Effector CD8-positive, alpha-beta T cell (primary cell): ENCODE measurements around the gene DUSP8.
"Not testable (repeated sequence)": the region's sequence is repeated elsewhere in the genome, so short reads cannot be mapped to it uniquely, and the experiment has no call there.

Source experiments
- DNase-seq: peaks from one replicate; lab custom pipeline; 2025; lab: John Stamatoyannopoulos, UW

The DUSP8 gene

GRCh38 chr11:1586699-1587098 is 14.6 kb upstream of the DUSP8 start:
- DNase-seq, result no peak

GRCh38 chr11:1584661-1585370 is 12.7 kb upstream of the DUSP8 start, which contains the start of gene KRTAP5-1:
Gene KRTAP5-1, minus strand, starts transcription at chr11:1585283. Its CDS starts 34 bp downstream, at chr11:1585249.
- not testable (repeated sequence) for DNase-seq

DNA sequence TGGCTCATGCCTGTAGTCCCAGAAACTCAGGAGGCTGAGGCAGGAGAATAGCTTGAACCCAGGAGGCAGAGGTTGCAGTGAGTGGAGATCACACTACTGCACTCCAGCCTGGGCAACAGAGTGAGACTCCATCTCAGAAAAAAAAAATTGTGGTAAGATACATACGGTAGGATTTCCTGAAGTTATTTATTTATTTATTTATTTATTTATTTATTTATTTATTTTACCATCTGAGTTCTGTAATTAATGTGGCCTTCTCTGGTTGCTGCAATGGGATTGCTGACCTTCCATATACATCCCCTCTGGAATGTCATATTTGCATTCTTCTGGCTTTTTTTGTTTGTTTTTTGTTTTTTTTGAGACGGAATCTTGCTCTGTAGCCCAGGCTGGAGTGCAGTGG is 10.8 kb upstream of the DUSP8 start:
- DNase-seq, result not testable (repeated sequence)

- DNase-seq, result no peak
Observed at GRCh38 chr11:1581976-1582375, 9.9 kb upstream of the DUSP8 start.

DNA sequence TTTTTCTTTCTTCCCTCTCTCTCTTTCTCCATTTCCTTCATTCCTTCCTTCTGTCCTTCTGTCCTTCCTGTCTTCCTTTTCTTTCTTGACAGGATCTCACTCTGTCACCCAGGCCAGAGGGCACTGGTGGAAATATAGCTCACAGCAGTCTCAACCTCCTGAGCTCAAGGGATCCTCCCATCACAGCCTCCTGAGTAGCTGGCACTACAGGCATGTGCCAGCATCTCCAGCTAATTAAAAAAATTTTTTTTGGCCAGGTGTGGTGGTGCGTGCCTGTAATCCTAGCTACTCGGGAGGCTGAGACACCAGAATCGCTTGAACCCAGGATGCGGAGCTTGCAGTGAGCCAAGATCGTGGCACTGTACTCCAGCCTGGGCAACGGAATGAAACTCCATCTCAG is 4.8 kb upstream of the DUSP8 start:
- DNase-seq, result no peak

- DNase-seq, result not testable (repeated sequence)
Observed at GRCh38 chr11:1575756-1576155, 3.7 kb upstream of the DUSP8 start.

- DNase-seq, result no peak
Observed at GRCh38 chr11:1574933-1575242, 2.8 kb upstream of the DUSP8 start.

- DNase-seq, result peak; percentile 29
Observed at GRCh38 chr11:1574238-1574932, 2.3 kb upstream of the DUSP8 start.

DNA sequence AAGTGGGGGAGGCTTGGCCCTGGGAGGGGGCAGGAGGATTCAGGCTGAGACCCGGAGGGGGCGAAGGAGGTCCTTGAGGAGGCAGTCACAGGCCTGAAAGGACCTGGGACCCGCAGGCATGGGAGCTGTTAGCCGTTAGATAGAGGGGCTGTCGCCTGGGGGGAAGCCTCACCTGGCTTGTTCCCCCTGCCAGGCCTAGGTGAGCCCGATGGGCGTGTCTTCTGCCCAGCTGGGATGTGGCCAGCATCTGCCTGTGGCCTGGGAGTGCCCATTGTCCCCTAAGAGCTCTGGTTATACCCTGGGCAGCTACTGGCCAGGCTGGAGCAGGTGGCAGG is 1.8 kb upstream of the DUSP8 start:
- DNase-seq, result no peak

- no peak for DNase-seq
Observed at GRCh38 chr11:1573077-1573902, 1.2 kb upstream of the DUSP8 start.

GRCh38 chr11:1571760-1572196 is 293 bp downstream of the DUSP8 start:
- DNase-seq, result no peak

- no peak for DNase-seq
Observed at GRCh38 chr11:1570896-1571759, 943 bp downstream of the DUSP8 start.

GRCh38 chr11:1570531-1570895 is 1.6 kb downstream of the DUSP8 start:
- no peak for DNase-seq

DNA sequence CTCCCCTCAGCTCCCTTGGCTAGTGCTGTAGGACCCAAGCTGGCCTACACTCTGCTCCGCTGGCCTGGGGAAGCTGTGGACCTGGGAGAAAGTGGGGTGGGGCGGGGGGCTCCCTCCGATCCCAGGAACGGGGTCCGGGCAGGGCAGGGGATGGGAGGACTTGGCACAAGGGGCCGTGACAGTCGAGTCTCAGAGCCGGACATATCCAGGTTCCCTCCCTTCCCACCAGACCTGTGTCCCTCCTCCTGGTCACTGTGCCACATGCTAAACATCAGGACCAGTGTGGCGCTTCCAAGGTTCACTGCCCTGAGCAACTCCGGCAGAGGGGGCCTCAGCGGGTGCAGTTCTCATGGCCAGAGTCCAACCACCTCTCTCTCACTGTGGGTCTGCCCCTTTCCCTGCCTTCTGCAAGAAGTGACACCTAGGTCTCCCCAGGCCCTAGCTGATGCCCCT is 2.0 kb downstream of the DUSP8 start:
- DNase-seq, result no peak

DNA sequence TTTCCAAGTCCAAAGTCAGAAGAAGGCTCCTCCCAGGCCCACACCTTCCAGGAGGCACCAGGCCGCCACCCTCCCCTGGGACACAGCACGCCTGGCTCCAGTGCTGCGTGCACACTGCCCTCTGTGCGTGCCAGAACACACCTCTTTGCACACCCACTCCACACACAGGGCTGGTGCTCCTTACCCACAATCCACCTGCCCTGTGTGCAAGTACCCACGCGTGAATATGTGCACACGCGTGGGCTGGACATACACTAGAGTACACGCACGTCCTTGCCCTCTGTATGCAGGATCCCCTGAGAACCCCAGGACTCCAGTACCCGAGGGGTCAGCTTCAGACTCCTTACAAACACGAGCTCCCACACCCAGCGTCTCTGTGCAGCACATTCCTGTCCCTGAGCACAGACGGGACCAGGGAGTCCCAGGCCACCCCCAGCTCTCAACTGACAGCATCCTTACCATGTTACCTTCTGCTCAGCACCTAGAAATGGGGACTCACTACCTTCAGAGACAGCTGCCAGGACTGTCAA is 2.8 kb downstream of the DUSP8 start:
- DNase-seq, result no peak

DNA sequence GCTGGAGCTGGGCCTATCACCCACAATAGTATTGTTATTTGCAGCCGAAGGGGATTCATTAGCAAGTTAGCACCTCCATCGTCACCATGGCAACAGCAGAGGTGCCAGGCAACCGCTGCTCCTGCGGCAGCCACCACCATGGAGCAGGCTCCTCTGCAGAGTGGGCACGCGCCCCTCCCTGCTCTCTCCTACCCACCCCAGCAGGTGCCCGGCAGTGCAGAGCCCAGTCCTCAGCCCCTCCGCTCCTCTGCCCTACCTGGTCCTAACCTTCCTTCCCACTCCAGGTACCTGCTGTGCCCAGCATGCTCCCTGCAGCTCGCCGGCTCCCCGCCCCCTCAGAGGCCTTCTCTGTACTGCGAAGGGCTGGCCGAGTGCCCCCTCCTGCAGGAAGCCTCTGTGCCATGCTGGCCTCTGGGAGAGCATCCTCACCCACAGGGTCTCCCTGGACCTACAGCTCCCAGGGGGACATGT is 3.6 kb downstream of the DUSP8 start:
- DNase-seq, result peak; percentile 41

DNA sequence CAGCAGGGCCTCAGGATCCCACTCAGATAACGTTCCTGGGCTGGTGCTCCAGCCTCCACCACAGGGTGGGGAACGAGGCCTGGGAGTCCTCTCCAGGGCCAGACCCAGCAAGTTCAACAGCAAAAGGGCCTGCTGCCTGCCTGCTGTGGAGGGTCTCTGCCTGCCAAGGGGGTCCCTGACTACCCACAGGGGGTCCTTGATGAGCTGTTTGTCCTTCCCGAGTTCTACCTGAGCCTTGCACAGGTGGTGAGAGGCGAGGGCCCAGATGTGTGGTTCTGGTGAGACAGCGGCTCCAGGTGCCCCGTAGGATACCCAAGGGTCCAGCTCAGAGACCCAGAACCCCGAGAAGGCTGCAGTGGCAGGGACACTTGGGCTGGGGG is 4.4 kb downstream of the DUSP8 start:
- DNase-seq, result no peak

DNA sequence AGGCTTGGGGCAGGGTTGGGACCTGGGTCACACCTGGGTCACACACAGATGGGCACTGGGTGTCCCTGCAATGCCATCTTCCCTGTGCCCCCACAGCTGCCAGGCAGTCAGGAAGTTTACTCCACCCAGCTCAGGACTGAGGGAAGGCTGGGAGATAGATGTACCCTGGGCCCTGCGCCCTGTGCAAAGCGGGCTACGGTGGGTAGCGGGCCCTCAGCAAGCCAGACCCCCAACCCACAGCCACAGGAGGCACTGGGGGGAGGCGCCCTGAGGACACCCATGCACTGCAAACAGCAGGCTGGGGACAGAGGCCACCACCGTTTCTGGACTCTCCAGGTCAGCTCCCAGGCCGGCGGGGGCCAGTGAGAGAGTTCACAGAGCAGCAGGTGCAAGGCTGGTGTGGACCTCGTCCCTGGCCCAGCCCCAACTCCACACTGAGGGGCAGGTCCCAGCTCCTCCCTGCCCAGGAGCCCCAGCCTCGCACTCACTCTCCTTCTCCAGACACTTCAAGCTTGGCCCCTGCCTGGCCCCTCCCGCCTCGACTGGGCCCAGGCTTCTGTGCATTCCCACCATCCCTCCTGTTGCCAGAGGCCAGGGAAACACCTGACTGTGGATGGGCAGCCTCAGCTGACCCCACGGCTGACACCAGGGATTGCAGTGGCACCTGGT is 4.9 kb downstream of the DUSP8 start:
- DNase-seq, result no peak

GRCh38 chr11:1566381-1567051 is 5.6 kb downstream of the DUSP8 start:
- no peak for DNase-seq

DNA sequence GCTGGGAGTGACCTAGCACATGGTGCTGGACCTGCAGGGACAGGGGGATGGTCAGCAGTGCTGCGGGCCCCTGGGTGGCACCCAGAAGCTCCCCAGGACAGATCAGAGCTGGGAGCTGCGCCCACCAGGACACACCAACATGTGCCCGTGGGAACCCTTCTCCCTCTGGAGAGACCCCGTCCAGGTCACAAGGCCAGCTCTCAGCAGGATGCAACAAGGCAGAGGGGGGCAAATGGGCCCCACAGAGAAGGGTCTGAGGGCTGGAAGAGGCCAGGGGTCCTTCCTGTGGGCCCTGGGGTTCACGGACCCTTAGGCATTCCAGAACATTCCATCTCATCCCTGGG is 6.2 kb downstream of the DUSP8 start:
- no peak for DNase-seq
